ENCODE measurements around the gene LIN52. TPM values are rescaled to one million over a fixed set of nuclear protein-coding genes. Genes with fewer than 3 reads are reported as not detected.
A peak's percentile ranks its signal among the peaks of the same experiment; 100 is the strongest.

The LIN52 gene
- total RNA-seq, 1 donor, result 10.0 TPM

GRCh38 chr14:74080820-74081460 lies 3.8 kb upstream of the LIN52 start:
- H3K4me3 ChIP-seq (ENCODE audit: low read depth, low read length), result no peak overlapping the region
- peak; percentile 32 for DNase-seq (ENCODE audit: low read depth)
- TF ChIP-seq CTCF (IDR thresholded peaks at IDR 0.05; ENCODE audit: insufficient read depth, low read length), result no peak

GRCh38 chr14:74081491-74081890 lies 3.3 kb upstream of the LIN52 start:
- no peak for DNase-seq (ENCODE audit: low read depth)
- TF ChIP-seq CTCF (IDR thresholded peaks at IDR 0.05; ENCODE audit: insufficient read depth, low read length), result no peak
- H3K4me3 ChIP-seq (ENCODE audit: low read depth, low read length), result no peak overlapping the region

- no peak for TF ChIP-seq CTCF (IDR thresholded peaks at IDR 0.05; ENCODE audit: insufficient read depth, low read length)
- no peak for DNase-seq (ENCODE audit: low read depth)
- H3K4me3 ChIP-seq (ENCODE audit: low read depth, low read length), result peak overlapping the region; percentile 97
Observed at GRCh38 chr14:74083161-74083560, 1.6 kb upstream of the LIN52 start.

GRCh38 chr14:74083784-74084276 lies 926 bp upstream of the LIN52 start:
- peak overlapping the region; percentile 97 for H3K4me3 ChIP-seq (ENCODE audit: low read depth, low read length)
- TF ChIP-seq CTCF (IDR thresholded peaks at IDR 0.05; ENCODE audit: insufficient read depth, low read length), result no peak
- DNase-seq (ENCODE audit: low read depth), result no peak

GRCh38 chr14:74085047-74085637 lies 386 bp downstream of the LIN52 start:
- H3K4me3 ChIP-seq (ENCODE audit: low read depth, low read length), result peak overlapping the region; percentile 93
- TF ChIP-seq CTCF (IDR thresholded peaks at IDR 0.05; ENCODE audit: insufficient read depth, low read length), result no peak
- DNase-seq (ENCODE audit: low read depth), result no peak

GRCh38 chr14:74085828-74086227 lies 1.1 kb downstream of the LIN52 start:
- no peak for DNase-seq (ENCODE audit: low read depth)
- no peak for TF ChIP-seq CTCF (IDR thresholded peaks at IDR 0.05; ENCODE audit: insufficient read depth, low read length)

More at GRCh38 chr14:74085828-74086227, 1.1 kb downstream of the LIN52 start:
- peak overlapping the region; percentile 93 for H3K4me3 ChIP-seq (ENCODE audit: low read depth, low read length)
